Measurements from ENCODE around the gene IL37.

DNA sequence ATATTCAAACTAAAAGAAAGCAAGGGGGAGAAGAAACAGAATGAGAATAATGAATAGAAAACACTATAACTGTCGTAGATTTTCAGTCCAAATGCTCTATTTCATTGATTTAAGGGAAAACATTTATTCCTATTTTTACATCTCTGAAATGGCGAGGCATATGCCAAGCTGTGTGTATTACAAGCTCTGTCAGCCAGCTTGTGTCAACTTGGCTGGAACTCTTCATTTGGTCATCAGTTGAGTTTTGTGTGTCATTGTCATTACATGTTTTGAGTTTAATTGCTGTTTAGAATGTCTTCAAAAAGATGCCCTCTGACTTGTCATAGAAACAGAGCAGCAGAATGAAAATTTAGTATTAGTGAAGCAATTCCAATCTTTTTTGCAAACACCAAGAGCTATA is 8.1 kb upstream of the IL37 start:
- no peak for TF ChIP-seq CTCF (IDR thresholded peaks at IDR 0.05; ENCODE audit: low read depth, low read length)
- TF ChIP-seq POLR2A (IDR thresholded peaks at IDR 0.05; ENCODE audit: extremely low read depth, insufficient read length) = no peak
